ENCODE data around the gene MAP7D3. TPM values are rescaled to one million over a fixed set of nuclear protein-coding genes. Genes with fewer than 3 reads are reported as not detected.
"Not testable (repeated sequence)": the region's sequence is repeated elsewhere in the genome, so short reads cannot be mapped to it uniquely, and the experiment has no call there.

MAP7D3 gene
- total and polyA plus RNA-seq, 10 of the 15 experiments (the other 5 are each of a cell fraction or from before 2014, with no cell fraction given), result 9.1 to 24.0 (median 11.0) TPM

DNA sequence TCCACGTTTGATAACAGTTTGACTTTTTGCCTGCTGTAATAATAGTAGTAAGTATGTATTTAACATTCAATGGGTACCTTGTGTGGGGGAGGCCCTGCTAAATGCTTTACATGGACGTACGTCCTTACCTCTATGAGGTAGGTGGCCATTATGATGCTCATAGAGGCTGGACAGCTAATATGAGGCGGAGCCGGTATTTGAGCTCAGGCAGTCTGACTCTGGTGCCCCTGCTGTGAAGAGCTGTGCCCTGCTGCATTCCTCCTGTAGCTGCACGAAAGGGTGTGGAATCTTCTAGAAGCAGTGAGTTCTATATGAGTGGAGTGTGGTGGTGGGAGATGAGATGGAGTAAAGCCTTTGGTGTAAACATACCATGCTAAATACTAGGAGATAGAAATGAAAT lies 83.2 kb downstream of the MAP7D3 start:
- RAD21 ChIA-PET (ENCODE audit: unreplicated experiment); SMC1A ChIA-PET (ENCODE audit: uncharacterized antibody, unreplicated experiment); H3K9me3 ChIP-seq (replicated peaks; ENCODE audit: control insufficient read depth, insufficient read depth, low read length); FAIRE-seq; H3K9ac ChIP-seq (ENCODE audit: control insufficient read depth, insufficient read depth, low read length); H3K27me3 ChIP-seq (replicated peaks in 1 of 2; ENCODE audit: control insufficient read depth in 2 of 2, insufficient read depth in 2 of 2, low read length in 1 of 2); in situ Hi-C loops (cut with MboI); BruUV-seq (replicated peaks); H3K27ac ChIP-seq (ENCODE audit: control insufficient read depth, insufficient read depth); H3K79me2 ChIP-seq (ENCODE audit: control insufficient read depth, insufficient read depth, low read length); H3K4me3 ChIP-seq; ATAC-seq; H2AFZ ChIP-seq (ENCODE audit: control insufficient read depth, low read depth, low read length); H4K20me1 ChIP-seq (ENCODE audit: control insufficient read depth, insufficient read depth); DNase-seq (ENCODE audit: low read depth, low spot score); H3K4me1 ChIP-seq (ENCODE audit: control insufficient read depth, insufficient read depth, low read length); H3K36me3 ChIP-seq (ENCODE audit: control insufficient read depth in 2 of 2, insufficient read depth in 2 of 2, low read length in 1 of 2); H3K4me2 ChIP-seq (ENCODE audit: control insufficient read depth, insufficient read depth); POLR2A ChIA-PET; intact Hi-C loops (cut with micrococcal nuclease; ENCODE audit: unreplicated experiment): not testable (repeated sequence)
- 50% methylated on average over 6 of the region's 6 CpGs for WGBS (ENCODE audit: insufficient coverage, insufficient replicate concordance, low lambda C conversion rate, missing lambda C conversion rate)
- CTCF ChIA-PET, result interaction anchor here (2.7 kb wide), 1 partner anchor 140 kb away, joined by 9 read pairs; no protein-coding TSS in a partner anchor

DNA sequence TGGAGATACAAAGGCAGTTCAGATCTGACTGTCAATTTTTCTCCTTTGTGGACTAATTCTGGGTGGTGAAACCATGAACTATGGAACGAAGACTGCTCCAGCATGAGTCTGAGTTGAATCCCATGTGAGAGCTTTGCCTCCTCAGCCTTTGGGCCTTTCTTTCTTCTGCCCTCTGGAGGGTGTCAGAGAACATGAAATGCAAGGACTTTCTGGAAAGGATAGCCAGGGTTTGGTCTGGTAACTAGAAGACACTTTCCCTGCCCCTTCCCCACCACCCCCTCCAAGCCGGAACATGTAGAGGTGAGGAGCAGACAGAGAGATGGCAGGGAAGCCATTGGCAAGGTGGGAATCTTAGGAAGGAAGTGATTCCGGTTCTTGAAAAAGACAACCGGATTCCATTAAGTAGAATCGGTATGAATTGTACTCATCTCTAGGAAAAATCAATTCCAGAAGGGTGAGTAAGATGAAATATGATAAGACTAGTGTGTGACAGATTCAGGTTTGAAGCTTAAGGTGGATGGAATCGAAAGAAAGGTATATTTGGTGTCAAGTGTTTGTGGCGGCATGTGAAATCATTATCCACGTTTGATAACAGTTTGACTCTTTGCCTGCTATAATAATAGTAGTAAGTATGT lies 84.9 kb downstream of the MAP7D3 start:
- Histone ChIP-seq H4K20me1 (ENCODE audit: control insufficient read depth, insufficient read depth) (no peaks in the 10 kb centered on the region), H3K79me2 (ENCODE audit: control insufficient read depth, insufficient read depth, low read length) (no peaks in the 10 kb centered on the region), H3K9ac (ENCODE audit: control insufficient read depth, insufficient read depth, low read length) (no peak overlapping the region), H3K4me3 (no peak overlapping the region), H3K4me1 (ENCODE audit: control insufficient read depth, insufficient read depth, low read length) (no peaks in the 10 kb centered on the region), H3K27ac (ENCODE audit: control insufficient read depth, insufficient read depth) (no peak overlapping the region), H3K4me2 (ENCODE audit: control insufficient read depth, insufficient read depth) (no peak overlapping the region), H3K9me3 (replicated peaks; ENCODE audit: control insufficient read depth, insufficient read depth, low read length) (no peaks in the 10 kb centered on the region), H3K36me3 (ENCODE audit: control insufficient read depth in 2 of 2, insufficient read depth in 2 of 2, low read length in 1 of 2) (no peaks in the 10 kb centered on the region), H2AFZ (ENCODE audit: control insufficient read depth, low read depth, low read length) (no peak overlapping the region), H3K27me3 (replicated peaks in 1 of 2; ENCODE audit: control insufficient read depth in 2 of 2, insufficient read depth in 2 of 2, low read length in 1 of 2) (no peaks in the 10 kb centered on the region; a peak in 1 of 4 replicates)
- ATAC-seq (no peak), FAIRE-seq (no peak), DNase-seq (ENCODE audit: low read depth, low spot score) (no peak)
- POLR2A ChIA-PET, result no interaction called here
- RAD21 ChIA-PET (ENCODE audit: unreplicated experiment), result interaction anchor here (0.8 to 1.7 kb wide), 5 partner anchors 105 to 451 kb away, joined by 3 to 8 read pairs (median 3); no protein-coding TSS in a partner anchor
- intact Hi-C loops (cut with micrococcal nuclease; ENCODE audit: unreplicated experiment), result no loop called here
- SMC1A ChIA-PET (ENCODE audit: uncharacterized antibody, unreplicated experiment), result interaction anchor here (1.2 kb wide), 1 partner anchor 87 kb away, joined by 3 read pairs; no protein-coding TSS in a partner anchor
- in situ Hi-C loops (cut with MboI), result no loop called here
- 41% methylated on average over 8 of the region's 8 CpGs for WGBS (ENCODE audit: insufficient coverage, insufficient replicate concordance, low lambda C conversion rate, missing lambda C conversion rate)
- no TSS peak for BruUV-seq (replicated peaks)
- CTCF ChIA-PET, result interaction anchor here (2.0 to 2.7 kb wide), 2 partner anchors 102 to 138 kb away, joined by 9 to 12 read pairs; no protein-coding TSS in a partner anchor
- TF ChIP-seq RAD21 (IDR thresholded peaks at IDR 0.05; ENCODE audit: insufficient read depth, low read depth, low read length) (peak; percentile 52), PML (IDR thresholded peaks at IDR 0.05; ENCODE audit: low read length) (no peak), CBX3 (IDR thresholded peaks at IDR 0.05; ENCODE audit: borderline replicate concordance, low read depth) (no peak), SREBF2 (IDR thresholded peaks at IDR 0.05; ENCODE audit: low read length) (no peak), NFYA (IDR thresholded peaks at IDR 0.05; ENCODE audit: borderline replicate concordance, low read depth, low read length) (no peak), NR2F1 (conservative IDR thresholded peaks at IDR 0.05) (no peak)
- TF ChIP-seq, protein P1, sequence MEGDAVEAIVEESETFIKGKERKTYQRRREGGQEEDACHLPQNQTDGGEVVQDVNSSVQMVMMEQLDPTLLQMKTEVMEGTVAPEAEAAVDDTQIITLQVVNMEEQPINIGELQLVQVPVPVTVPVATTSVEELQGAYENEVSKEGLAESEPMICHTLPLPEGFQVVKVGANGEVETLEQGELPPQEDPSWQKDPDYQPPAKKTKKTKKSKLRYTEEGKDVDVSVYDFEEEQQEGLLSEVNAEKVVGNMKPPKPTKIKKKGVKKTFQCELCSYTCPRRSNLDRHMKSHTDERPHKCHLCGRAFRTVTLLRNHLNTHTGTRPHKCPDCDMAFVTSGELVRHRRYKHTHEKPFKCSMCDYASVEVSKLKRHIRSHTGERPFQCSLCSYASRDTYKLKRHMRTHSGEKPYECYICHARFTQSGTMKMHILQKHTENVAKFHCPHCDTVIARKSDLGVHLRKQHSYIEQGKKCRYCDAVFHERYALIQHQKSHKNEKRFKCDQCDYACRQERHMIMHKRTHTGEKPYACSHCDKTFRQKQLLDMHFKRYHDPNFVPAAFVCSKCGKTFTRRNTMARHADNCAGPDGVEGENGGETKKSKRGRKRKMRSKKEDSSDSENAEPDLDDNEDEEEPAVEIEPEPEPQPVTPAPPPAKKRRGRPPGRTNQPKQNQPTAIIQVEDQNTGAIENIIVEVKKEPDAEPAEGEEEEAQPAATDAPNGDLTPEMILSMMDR (IDR thresholded peaks at IDR 0.05 in 2 of 3, conservative IDR thresholded peaks at IDR 0.05 in 1 of 3; ENCODE audit: control insufficient read depth in 2 of 3, extremely low read depth in 1 of 3, insufficient read depth in 1 of 3, low read depth in 3 of 3, low read length in 3 of 3), result peak in 2 of 3 experiments; percentile 6 to 38; a peak in 3 of 6 replicates
- TF ChIP-seq, protein P2, sequence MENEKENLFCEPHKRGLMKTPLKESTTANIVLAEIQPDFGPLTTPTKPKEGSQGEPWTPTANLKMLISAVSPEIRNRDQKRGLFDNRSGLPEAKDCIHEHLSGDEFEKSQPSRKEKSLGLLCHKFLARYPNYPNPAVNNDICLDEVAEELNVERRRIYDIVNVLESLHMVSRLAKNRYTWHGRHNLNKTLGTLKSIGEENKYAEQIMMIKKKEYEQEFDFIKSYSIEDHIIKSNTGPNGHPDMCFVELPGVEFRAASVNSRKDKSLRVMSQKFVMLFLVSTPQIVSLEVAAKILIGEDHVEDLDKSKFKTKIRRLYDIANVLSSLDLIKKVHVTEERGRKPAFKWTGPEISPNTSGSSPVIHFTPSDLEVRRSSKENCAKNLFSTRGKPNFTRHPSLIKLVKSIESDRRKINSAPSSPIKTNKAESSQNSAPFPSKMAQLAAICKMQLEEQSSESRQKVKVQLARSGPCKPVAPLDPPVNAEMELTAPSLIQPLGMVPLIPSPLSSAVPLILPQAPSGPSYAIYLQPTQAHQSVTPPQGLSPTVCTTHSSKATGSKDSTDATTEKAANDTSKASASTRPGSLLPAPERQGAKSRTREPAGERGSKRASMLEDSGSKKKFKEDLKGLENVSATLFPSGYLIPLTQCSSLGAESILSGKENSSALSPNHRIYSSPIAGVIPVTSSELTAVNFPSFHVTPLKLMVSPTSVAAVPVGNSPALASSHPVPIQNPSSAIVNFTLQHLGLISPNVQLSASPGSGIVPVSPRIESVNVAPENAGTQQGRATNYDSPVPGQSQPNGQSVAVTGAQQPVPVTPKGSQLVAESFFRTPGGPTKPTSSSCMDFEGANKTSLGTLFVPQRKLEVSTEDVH (IDR thresholded peaks at IDR 0.05; ENCODE audit: low read depth, partially characterized antibody), result no peak

Measured in GM12878 (cell line).